Ishikawa (cell line): ENCODE measurements around the gene OGA.

ENCODE experiments used
- CEBPB ChIP-seq: IDR thresholded peaks from 2 replicates; pipeline ENCODE4 v1.6.1; 2012
- CREB1 ChIP-seq: IDR thresholded peaks from 2 replicates; pipeline ENCODE4 v1.6.1; 2012; ENCODE audit warnings: low read depth
- EGR1 ChIP-seq: IDR thresholded peaks from 2 replicates; pipeline ENCODE4 v1.6.1; 2012
- EP300 ChIP-seq: IDR thresholded peaks from 2 replicates; pipeline ENCODE4 v1.6.1; 2012; ENCODE audit warnings: borderline replicate concordance
- FOXM1 ChIP-seq: IDR thresholded peaks from 2 replicates; pipeline ENCODE4 v1.6.1; 2012; ENCODE audit warnings: low read depth, borderline replicate concordance
- NFIC ChIP-seq: IDR thresholded peaks from 2 replicates; pipeline ENCODE4 v1.6.1; 2012
- RAD21 ChIP-seq: IDR thresholded peaks from 2 replicates; pipeline ENCODE4 v1.6.1; 2012; ENCODE audit warnings: low read depth
- TAF1 ChIP-seq: IDR thresholded peaks from 2 replicates; pipeline ENCODE4 v1.6.1; 2012; ENCODE audit warnings: low read depth, mild to moderate bottlenecking
- TCF12 ChIP-seq: IDR thresholded peaks from 2 replicates; pipeline ENCODE4 v1.6.1; 2012; ENCODE audit warnings: low read depth
- TEAD4 ChIP-seq: IDR thresholded peaks from 2 replicates; pipeline ENCODE4 v1.6.1; 2012
- YY1 ChIP-seq: IDR thresholded peaks from 2 replicates; pipeline ENCODE4 v1.6.1; 2012; ENCODE audit warnings: low read depth
- ZBTB7A ChIP-seq: IDR thresholded peaks from 2 replicates; pipeline ENCODE4 v1.6.1; 2012; ENCODE audit warnings: low read depth
- TF ChIP-seq, protein P1 (sequence below): IDR thresholded peaks from 2 replicates; pipeline ENCODE4 v1.6.1; 2012
- TF ChIP-seq, protein P2 (sequence below): IDR thresholded peaks from 2 replicates; pipeline ENCODE4 v1.6.1; 2012
- TF ChIP-seq, protein P3 (sequence below): IDR thresholded peaks from 2 replicates; pipeline ENCODE4 v1.6.1; 2012; ENCODE audit warnings: low read depth, mild to moderate bottlenecking

Gene OGA

GRCh38 chr10:101829561-101830315 lies 11.5 kb upstream of the OGA start:
- TF ChIP-seq, protein P1, sequence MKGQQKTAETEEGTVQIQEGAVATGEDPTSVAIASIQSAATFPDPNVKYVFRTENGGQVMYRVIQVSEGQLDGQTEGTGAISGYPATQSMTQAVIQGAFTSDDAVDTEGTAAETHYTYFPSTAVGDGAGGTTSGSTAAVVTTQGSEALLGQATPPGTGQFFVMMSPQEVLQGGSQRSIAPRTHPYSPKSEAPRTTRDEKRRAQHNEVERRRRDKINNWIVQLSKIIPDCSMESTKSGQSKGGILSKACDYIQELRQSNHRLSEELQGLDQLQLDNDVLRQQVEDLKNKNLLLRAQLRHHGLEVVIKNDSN = 0 out of 2 replicates have a peak, but pooled peaks have one; percentile 18
- no peak for TF ChIP-seq FOXM1
- TF ChIP-seq EGR1 = peak; percentile 82
- 0 out of 2 replicates have a peak, but pooled peaks have one; percentile 26 for TF ChIP-seq YY1

GRCh38 chr10:101828766-101829551 lies 10.7 kb upstream of the OGA start:
- TF ChIP-seq TEAD4 (no peak), TCF12 (no peak), TAF1 (no peak)

GRCh38 chr10:101827919-101828600 lies 9.8 kb upstream of the OGA start:
- TF ChIP-seq TEAD4 (no peak), TAF1 (no peak), FOXM1 (no peak), ZBTB7A (no peak), RAD21 (no peak), EP300 (no peak), EGR1 (no peak), NFIC (no peak), TCF12 (no peak), YY1 (no peak), CEBPB (no peak), CREB1 (no peak)
- TF ChIP-seq, protein P2, sequence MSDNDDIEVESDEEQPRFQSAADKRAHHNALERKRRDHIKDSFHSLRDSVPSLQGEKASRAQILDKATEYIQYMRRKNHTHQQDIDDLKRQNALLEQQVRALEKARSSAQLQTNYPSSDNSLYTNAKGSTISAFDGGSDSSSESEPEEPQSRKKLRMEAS = no peak
- TF ChIP-seq, protein P3, sequence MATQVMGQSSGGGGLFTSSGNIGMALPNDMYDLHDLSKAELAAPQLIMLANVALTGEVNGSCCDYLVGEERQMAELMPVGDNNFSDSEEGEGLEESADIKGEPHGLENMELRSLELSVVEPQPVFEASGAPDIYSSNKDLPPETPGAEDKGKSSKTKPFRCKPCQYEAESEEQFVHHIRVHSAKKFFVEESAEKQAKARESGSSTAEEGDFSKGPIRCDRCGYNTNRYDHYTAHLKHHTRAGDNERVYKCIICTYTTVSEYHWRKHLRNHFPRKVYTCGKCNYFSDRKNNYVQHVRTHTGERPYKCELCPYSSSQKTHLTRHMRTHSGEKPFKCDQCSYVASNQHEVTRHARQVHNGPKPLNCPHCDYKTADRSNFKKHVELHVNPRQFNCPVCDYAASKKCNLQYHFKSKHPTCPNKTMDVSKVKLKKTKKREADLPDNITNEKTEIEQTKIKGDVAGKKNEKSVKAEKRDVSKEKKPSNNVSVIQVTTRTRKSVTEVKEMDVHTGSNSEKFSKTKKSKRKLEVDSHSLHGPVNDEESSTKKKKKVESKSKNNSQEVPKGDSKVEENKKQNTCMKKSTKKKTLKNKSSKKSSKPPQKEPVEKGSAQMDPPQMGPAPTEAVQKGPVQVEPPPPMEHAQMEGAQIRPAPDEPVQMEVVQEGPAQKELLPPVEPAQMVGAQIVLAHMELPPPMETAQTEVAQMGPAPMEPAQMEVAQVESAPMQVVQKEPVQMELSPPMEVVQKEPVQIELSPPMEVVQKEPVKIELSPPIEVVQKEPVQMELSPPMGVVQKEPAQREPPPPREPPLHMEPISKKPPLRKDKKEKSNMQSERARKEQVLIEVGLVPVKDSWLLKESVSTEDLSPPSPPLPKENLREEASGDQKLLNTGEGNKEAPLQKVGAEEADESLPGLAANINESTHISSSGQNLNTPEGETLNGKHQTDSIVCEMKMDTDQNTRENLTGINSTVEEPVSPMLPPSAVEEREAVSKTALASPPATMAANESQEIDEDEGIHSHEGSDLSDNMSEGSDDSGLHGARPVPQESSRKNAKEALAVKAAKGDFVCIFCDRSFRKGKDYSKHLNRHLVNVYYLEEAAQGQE = no peak
- TF ChIP-seq, protein P1 = no peak

- no peak for TF ChIP-seq TCF12
- TF ChIP-seq, protein P1 = no peak
- TF ChIP-seq TAF1 = no peak
- no peak for TF ChIP-seq FOXM1
- TF ChIP-seq NFIC = no peak
- TF ChIP-seq, protein P2 = no peak
- TF ChIP-seq YY1 = no peak
Measured at GRCh38 chr10:101826852-101827434, 8.7 kb upstream of the OGA start.

DNA sequence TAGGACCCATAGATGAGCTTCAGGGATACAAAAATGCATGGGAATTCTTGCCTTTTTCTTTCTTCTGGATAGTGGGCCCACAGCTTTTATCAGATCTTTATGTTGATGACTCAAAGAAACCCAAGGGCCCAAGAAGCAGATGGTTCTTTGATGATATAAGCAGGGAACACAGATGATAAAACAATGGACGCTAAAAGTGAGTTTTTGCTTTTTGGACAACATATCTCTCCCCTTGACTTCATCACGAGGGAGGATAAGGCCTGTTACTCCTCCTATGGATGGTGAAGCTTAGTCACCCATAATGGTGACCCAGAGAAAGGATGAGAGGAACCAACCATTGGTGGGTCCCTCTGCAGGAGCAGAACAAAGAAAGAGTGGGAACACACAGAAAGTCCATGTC lies 6.5 kb upstream of the OGA start:
- TF ChIP-seq CEBPB (no peak), TEAD4 (no peak)

GRCh38 chr10:101818872-101819633 lies 809 bp upstream of the OGA start:
- TF ChIP-seq EP300 (no peak), TEAD4 (no peak), TCF12 (no peak)
- TF ChIP-seq, protein P3 = no peak
- TF ChIP-seq, protein P2 = peak; percentile 59; the same call in 1 of the 2 replicates
